ENCODE data around the gene TSSK3.

DNA sequence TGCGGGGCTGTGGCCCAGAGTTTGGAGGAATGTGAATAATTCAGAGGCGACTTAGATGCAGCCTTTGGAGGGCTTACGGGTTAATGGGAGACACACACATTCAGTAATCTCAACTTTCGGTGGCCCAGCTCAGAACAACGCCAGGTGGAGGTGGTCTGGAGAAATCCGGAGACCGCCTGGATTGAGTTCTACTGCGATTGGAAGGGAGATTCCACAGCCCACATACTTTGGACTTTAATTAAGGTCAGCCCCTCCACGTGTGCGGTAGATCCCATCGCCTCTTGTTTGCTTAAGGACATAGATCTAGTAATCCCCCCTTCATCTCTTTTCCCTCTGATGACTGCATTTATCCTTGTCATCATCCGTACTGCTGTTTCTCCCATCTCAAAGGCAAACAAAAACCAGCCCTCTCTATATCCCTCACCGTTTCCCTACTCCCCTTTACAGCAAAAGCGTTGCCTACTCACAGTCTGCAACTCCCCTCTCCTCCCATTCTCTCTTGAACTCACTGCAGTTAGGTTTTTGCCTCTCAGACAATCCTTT is 32.6 kb downstream of the TSSK3 start:
- TF ChIP-seq, protein P1, sequence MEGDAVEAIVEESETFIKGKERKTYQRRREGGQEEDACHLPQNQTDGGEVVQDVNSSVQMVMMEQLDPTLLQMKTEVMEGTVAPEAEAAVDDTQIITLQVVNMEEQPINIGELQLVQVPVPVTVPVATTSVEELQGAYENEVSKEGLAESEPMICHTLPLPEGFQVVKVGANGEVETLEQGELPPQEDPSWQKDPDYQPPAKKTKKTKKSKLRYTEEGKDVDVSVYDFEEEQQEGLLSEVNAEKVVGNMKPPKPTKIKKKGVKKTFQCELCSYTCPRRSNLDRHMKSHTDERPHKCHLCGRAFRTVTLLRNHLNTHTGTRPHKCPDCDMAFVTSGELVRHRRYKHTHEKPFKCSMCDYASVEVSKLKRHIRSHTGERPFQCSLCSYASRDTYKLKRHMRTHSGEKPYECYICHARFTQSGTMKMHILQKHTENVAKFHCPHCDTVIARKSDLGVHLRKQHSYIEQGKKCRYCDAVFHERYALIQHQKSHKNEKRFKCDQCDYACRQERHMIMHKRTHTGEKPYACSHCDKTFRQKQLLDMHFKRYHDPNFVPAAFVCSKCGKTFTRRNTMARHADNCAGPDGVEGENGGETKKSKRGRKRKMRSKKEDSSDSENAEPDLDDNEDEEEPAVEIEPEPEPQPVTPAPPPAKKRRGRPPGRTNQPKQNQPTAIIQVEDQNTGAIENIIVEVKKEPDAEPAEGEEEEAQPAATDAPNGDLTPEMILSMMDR (IDR thresholded peaks at IDR 0.05; ENCODE audit: low read depth, low read length): no peak
- TF ChIP-seq MYC (IDR thresholded peaks at IDR 0.05; ENCODE audit: low read depth, low read length) (peak; percentile 28; the same call in 1 of the 2 replicates), POLR2A (IDR thresholded peaks at IDR 0.05; ENCODE audit: extremely low read depth, insufficient read length) (no peak)
